Parathyroid adenoma (tissue), 2 donors: ENCODE measurements around the gene ITSN2.

Experiments
- H2AFZ ChIP-seq: fragments of 300-600 bp; sonication (generic); one replicate; pipeline ENCODE4 v1.7.0; 2017; ENCODE audit warnings: antibody characterized with exemption, mild to moderate bottlenecking
- H3K27ac ChIP-seq: fragments of 300-600 bp; sonication (generic); one replicate; pipeline ENCODE4 v1.7.0; 2017
- H3K27me3 ChIP-seq: fragments of 300-600 bp; sonication (generic); one replicate; pipeline ENCODE4 v1.7.0; 2017; ENCODE audit warnings: low read length; ENCODE audit not compliant: control insufficient read depth, insufficient read depth
- H3K36me3 ChIP-seq: fragments of 300-600 bp; sonication (generic); one replicate; pipeline ENCODE4 v1.7.0; 2017; ENCODE audit warnings: low read length; ENCODE audit not compliant: control insufficient read depth, insufficient read depth
- H3K4me1 ChIP-seq: fragments of 300-600 bp; sonication (generic); one replicate; pipeline ENCODE4 v1.7.0; 2017; ENCODE audit warnings: control low read depth
- H3K4me2 ChIP-seq: fragments of 300-600 bp; sonication (generic); one replicate; pipeline ENCODE4 v1.7.0; 2017; ENCODE audit warnings: low read length
- H3K4me3 ChIP-seq: fragments of 300-600 bp; sonication (generic); one replicate; pipeline ENCODE4 v1.7.0; 2017; ENCODE audit warnings: low read depth, low read length
- H3K79me2 ChIP-seq: fragments of 300-600 bp; sonication (generic); one replicate; pipeline ENCODE4 v1.7.0; 2017; ENCODE audit warnings: control low read depth
- H3K9ac ChIP-seq: fragments of 300-600 bp; sonication (generic); one replicate; pipeline ENCODE4 v1.7.0; 2017; ENCODE audit warnings: mild to moderate bottlenecking
- H3K9me3 ChIP-seq: fragments of 300-600 bp; sonication (generic); one replicate; pipeline ENCODE4 v1.7.0; 2017; ENCODE audit warnings: low read length; ENCODE audit not compliant: control insufficient read depth
- TF ChIP-seq, protein P1 (sequence below): fragments of 300-600 bp; sonication (generic); IDR thresholded peaks from one replicate; pipeline ENCODE4 v1.7.0; 2017; ENCODE audit warnings: antibody characterized with exemption, mild to moderate bottlenecking
- donor health status: primary hyperparathyroidism.

The ITSN2 gene

DNA sequence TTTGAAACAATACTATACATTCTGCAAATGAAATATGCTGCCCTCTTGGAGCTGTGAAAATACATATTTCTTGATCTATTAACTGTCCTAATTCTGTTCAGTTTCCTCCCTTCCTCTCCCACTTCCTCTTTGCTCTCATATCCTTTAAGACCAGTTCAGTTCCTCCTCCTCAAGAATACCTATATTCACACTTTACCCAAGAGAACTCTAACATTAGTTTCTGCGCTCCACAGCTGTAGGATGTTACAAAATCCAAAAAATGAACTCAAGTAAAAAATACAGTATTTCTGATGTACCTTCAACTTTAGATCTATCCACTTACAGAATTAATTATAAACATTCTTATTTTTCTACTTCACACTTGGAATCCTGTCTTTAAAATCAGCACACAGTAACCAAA lies 5.4 kb downstream of the ITSN2 start:
- H3K4me1 ChIP-seq = peaks cover 3% of the 10 kb centered on the region
- H3K4me3 ChIP-seq = no peak overlapping the region
- no peaks in the 10 kb centered on the region for H3K27me3 ChIP-seq
- no peaks in the 10 kb centered on the region for H3K36me3 ChIP-seq
- H3K4me2 ChIP-seq = no peak overlapping the region
- no peak overlapping the region for H3K9ac ChIP-seq
- H3K27ac ChIP-seq = no peak overlapping the region
- no peak overlapping the region for H2AFZ ChIP-seq
- TF ChIP-seq, protein P1, sequence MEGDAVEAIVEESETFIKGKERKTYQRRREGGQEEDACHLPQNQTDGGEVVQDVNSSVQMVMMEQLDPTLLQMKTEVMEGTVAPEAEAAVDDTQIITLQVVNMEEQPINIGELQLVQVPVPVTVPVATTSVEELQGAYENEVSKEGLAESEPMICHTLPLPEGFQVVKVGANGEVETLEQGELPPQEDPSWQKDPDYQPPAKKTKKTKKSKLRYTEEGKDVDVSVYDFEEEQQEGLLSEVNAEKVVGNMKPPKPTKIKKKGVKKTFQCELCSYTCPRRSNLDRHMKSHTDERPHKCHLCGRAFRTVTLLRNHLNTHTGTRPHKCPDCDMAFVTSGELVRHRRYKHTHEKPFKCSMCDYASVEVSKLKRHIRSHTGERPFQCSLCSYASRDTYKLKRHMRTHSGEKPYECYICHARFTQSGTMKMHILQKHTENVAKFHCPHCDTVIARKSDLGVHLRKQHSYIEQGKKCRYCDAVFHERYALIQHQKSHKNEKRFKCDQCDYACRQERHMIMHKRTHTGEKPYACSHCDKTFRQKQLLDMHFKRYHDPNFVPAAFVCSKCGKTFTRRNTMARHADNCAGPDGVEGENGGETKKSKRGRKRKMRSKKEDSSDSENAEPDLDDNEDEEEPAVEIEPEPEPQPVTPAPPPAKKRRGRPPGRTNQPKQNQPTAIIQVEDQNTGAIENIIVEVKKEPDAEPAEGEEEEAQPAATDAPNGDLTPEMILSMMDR = no peak
- H3K9me3 ChIP-seq = no peaks in the 10 kb centered on the region
- peaks cover 48% of the 10 kb centered on the region for H3K79me2 ChIP-seq

DNA sequence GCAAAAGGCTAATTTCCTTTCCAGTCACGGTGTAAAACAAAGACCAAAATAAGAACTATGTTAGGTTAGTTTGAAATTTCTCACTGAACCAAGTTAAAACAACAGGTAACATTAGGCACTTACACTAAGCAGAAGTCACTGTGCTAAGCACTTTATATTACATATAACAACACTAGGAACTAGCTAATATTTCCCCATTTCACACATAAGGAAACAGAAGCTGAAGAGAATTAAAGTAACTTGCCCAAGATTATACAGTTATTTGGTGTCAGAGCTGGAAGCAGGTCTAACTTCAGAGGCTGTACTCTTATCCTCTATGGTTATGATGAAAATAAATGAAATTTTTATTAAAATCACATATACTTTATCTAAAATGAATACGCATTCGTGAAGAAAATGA lies 5.9 kb downstream of the ITSN2 start:
- Histone ChIP-seq H3K4me3 (no peak overlapping the region), H3K27ac (no peak overlapping the region), H2AFZ (no peak overlapping the region), H3K9ac (no peak overlapping the region), H3K27me3 (no peaks in the 10 kb centered on the region), H3K9me3 (no peaks in the 10 kb centered on the region), H3K79me2 (peaks cover 42% of the 10 kb centered on the region), H3K4me1 (peaks cover 3% of the 10 kb centered on the region), H3K4me2 (no peak overlapping the region), H3K36me3 (no peaks in the 10 kb centered on the region)
- TF ChIP-seq, protein P1 = no peak

DNA sequence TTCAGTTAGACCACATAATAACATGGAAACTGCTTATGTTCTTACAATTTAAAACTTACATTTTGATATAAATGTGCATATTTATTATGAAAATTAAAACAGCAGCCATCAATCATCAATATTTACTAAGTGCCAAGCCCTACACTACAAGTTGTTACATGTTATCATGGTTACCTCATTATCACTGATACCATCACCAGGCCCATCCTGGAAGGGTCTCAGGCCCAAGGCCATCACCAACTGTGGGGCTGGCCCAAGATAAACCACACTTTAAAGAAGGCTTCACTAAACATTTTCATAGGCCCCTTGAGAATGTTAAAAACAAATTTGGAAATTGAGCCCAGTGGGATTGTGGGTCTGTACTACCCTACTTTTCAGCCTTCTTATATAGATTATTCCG lies 6.4 kb downstream of the ITSN2 start:
- H3K27ac ChIP-seq = no peak overlapping the region
- H3K4me1 ChIP-seq = peaks cover 1% of the 10 kb centered on the region
- H3K4me3 ChIP-seq = no peak overlapping the region
- peaks cover 38% of the 10 kb centered on the region for H3K79me2 ChIP-seq
- H3K9me3 ChIP-seq = no peaks in the 10 kb centered on the region
- no peak overlapping the region for H2AFZ ChIP-seq
- H3K36me3 ChIP-seq = no peaks in the 10 kb centered on the region
- H3K9ac ChIP-seq = no peak overlapping the region
- H3K4me2 ChIP-seq = no peak overlapping the region
- no peaks in the 10 kb centered on the region for H3K27me3 ChIP-seq
- TF ChIP-seq, protein P1 = no peak

DNA sequence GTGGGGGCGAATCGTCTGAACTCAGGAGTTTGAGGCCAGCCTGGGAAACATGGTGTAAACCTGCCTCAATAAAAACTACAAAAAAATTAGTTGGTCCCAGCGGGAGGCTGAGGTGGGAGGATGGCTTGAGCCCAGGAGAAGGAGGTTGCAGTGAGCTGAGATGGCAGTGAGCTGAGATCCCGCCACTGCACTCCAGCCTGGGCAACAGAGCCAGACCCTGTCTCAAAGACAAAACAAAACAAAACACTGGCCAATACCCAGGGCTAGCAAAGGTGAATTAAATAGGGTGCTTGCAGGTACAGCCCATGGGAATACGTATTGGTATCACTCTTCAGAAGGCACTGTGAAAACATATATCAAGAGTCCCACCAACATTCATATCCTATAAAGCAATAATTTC lies 7.0 kb downstream of the ITSN2 start:
- Histone ChIP-seq H3K27me3 (no peaks in the 10 kb centered on the region), H3K4me3 (no peak overlapping the region), H3K27ac (no peak overlapping the region), H3K79me2 (peaks cover 38% of the 10 kb centered on the region), H3K9me3 (no peaks in the 10 kb centered on the region), H3K4me2 (no peak overlapping the region), H2AFZ (no peak overlapping the region), H3K9ac (no peak overlapping the region), H3K36me3 (no peaks in the 10 kb centered on the region), H3K4me1 (no peaks in the 10 kb centered on the region)
- TF ChIP-seq, protein P1 = no peak

DNA sequence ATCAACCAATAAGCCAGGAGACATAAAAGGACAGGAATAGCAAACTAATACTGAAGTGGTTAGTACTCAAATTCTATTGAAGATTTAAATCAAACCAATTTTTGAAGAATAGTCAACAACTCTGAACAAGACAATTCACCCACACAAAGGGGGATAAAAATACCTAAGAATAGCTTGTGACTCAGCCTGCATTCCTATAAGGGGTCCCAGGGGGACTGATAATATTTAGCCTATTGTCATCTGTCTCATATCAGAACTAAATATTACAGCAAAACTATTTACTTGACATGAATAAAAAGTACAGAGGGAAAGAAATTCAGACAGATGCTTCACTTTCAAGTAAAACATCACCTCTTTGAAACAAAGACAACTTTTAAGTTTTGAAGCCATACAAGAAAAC lies 7.7 kb downstream of the ITSN2 start:
- Histone ChIP-seq H3K79me2 (peaks cover 36% of the 10 kb centered on the region), H3K9me3 (no peaks in the 10 kb centered on the region), H3K27ac (no peak overlapping the region), H3K36me3 (no peaks in the 10 kb centered on the region), H3K9ac (no peak overlapping the region), H2AFZ (no peak overlapping the region), H3K27me3 (no peaks in the 10 kb centered on the region), H3K4me1 (no peaks in the 10 kb centered on the region), H3K4me2 (no peak overlapping the region), H3K4me3 (no peak overlapping the region)
- TF ChIP-seq, protein P1 = no peak
